Measurements from ENCODE around the gene SLX9.
"Not testable (repeated sequence)": the region's sequence is repeated elsewhere in the genome, so short reads cannot be mapped to it uniquely, and the experiment has no call there.

SLX9 gene

DNA sequence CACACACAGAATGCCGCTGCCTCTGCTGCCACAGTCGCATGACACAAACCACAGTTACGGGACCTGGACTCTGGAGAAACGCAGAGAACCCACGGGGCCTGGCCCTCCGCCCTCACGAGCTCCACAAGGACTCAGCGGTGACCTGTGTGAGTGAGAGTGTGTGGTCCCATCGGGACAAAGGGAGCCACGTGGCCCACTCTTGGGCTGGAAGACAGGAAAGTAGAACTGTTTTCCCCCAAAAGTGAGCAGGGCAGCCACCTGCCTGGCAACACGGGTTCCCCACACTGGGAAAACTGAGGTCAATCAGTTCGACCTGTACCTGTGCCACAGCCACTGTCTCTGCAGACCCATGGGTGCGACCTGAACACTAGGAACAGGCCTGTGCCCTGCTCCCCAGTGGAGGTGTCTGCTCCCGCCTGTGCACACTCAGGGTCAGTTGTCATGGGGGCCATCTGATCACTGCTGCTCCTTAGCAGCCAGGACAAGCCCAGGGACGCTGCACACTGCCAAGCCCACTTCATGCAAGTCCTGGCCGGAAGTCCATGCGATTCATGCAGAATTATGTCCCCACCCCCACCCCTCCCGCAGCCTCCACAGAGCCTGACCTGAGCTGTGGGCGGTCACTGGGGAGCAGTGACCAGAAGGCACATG lies 80.2 kb downstream of the SLX9 start:
- DNase-seq (ENCODE audit: low spot score), result no peak

DNA sequence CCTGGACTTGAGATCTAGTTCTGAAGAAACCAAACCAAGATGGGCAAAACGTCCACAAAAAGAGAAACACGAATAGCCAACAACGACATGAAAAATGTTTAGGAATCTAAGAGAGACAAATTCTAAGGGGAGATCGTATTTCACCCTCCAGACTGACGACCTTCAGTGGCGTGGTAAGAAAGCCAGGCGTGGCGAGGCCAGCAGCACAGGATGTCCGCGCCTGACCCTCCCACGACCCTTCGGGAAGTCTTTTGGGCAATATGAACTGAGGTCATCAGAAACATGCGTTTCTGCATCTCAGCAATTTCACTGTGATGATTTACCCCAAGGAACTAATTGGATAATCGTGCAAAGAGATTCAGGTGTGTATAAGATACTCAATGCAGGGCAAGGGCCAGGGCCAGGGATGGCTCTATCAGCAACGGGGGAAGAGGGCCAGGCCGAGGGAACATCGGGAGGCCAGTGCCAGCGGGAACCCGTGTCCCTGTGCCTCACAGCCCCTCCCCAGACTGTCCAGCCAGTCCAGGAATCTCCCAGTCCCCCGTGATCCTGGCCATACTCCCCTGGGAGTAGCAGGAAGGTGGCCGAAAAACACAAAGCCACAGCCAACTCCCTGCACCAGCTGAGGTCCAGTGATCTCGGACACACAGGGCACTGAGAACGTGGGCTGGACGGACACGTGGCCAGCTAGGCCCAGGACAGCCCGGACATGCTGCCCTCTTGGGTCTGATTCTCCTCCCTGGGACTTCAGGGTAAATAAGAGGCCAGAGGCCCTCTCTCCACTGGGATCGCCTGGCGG lies 81.0 kb downstream of the SLX9 start:
- no peak for DNase-seq (ENCODE audit: low spot score)

GRCh38 chr21:45021428-45022347 lies 81.9 kb downstream of the SLX9 start:
- DNase-seq (ENCODE audit: low spot score), result no peak

DNA sequence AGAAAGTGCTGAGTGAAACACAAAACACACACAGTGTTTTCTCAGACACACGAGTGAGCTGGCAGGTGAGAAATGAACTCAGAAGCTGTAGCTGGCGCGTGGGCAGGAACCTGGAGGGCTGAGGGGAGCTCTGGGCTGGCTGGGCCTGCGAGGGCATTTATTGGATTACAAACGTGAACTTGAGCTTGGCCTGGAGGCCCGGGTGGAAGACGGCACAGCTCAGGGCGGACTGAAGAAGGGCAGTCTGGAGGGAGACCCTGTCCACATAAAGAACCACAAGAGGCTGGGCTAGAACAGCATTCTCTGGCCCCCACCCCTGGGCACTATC lies 82.5 kb downstream of the SLX9 start:
- DNase-seq (ENCODE audit: low spot score), result no peak

DNA sequence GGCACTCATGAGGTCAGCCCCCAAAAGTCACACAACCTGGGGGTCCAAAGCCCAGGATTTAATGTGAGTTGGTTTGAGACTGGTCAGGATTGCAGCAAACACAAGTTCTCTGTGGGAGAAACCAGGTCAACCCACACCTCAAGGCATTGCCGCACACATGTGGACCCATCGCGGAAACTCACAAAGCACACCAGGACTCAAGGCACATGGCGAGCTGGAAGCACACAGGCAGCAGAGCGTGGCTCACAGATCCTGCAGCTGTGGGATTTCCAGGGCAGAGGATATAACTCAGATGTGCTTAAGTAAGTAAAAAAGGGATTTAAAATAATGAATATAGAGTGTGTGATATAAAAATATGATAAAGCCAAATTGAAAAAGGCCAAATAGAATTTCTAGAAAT lies 82.9 kb downstream of the SLX9 start:
- no peak for DNase-seq (ENCODE audit: low spot score)

DNA sequence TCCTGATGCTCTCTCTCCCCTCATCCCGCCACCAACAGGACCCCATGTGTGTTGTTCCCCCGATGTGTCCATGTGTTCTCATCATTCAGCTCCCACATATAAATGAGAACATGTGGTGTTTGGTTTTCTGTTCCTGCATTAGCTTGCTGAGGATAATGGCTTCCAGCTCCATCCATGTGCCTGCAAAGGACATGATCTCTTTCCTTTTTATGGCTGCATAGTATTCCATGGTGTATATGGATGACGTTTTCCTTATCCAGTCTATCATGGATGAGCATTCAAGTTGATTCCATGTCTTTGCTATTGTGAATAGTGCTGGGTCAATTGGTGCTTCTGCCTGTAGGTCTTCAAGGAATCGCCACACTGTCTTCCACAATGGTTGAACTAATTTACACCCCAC lies 84.7 kb downstream of the SLX9 start:
- not testable (repeated sequence) for DNase-seq (ENCODE audit: low spot score)

- DNase-seq (ENCODE audit: low spot score), result no peak
Measured at GRCh38 chr21:45026066-45026745, 86.4 kb downstream of the SLX9 start.
